IgD-negative memory B cell (primary cell): ENCODE results near the gene SHB. TPM values are rescaled to one million over a fixed set of nuclear protein-coding genes. Genes with fewer than 3 reads are reported as not detected.

Experiments used
- H3K27ac Mint-ChIP-seq, 3 donors: one replicate each; pipeline ENCODE4 v1.8.0; 2020 to 2022; ENCODE audit warnings: mild to moderate bottlenecking in 3 of 3, mixed read lengths in 3 of 3, moderate library complexity in 1 of 3
- H3K27me3 Mint-ChIP-seq: one replicate; pipeline ENCODE4 v1.8.0; 2021; ENCODE audit warnings: mixed read lengths
- H3K36me3 Mint-ChIP-seq: one replicate; pipeline ENCODE4 v1.8.0; 2020; ENCODE audit warnings: mild to moderate bottlenecking, mixed read lengths
- H3K4me1 Mint-ChIP-seq, 3 donors: one replicate each; pipeline ENCODE4 v1.8.0; 2020 to 2022; ENCODE audit warnings: mixed read lengths in 3 of 3, mild to moderate bottlenecking in 1 of 3
- H3K4me3 Mint-ChIP-seq, 4 donors: one replicate each; pipeline ENCODE4 v1.8.0; 2020 to 2022; ENCODE audit warnings: mild to moderate bottlenecking in 4 of 4, mixed read lengths in 4 of 4, moderate library complexity in 3 of 4
- H3K9me3 Mint-ChIP-seq, 3 donors: one replicate each; pipeline ENCODE4 v1.8.0; 2020 to 2021; ENCODE audit warnings: mixed read lengths in 3 of 3, mild to moderate bottlenecking in 1 of 3
- polyA plus RNA-seq: library from polyadenylated mRNA; unstranded; fragments of 300-500 nt; fragmentation: Illumina TruSeq; gene quantifications from one replicate; pipeline ENCODE4 v1.2.3, GENCODE V29; 2021

The SHB gene
- polyA plus RNA-seq, 1 donor from 2014 or later: not detected

- Mint-ChIP-seq H3K4me3 (no peak overlapping the region), H3K9me3 (peaks cover 0 to 3% (median 0%) of the 10 kb centered on the region in 3 donors), H3K27ac (no peak overlapping the region), H3K36me3 (no peaks in the 10 kb centered on the region), H3K4me1 (peaks cover 0 to 6% (median 5%) of the 10 kb centered on the region in 3 donors), H3K27me3 (no peaks in the 10 kb centered on the region)
Measured at GRCh38 chr9:38031594-38031993, 37.4 kb downstream of the SHB start.

- Mint-ChIP-seq H3K27ac (no peak overlapping the region), H3K36me3 (no peaks in the 10 kb centered on the region), H3K27me3 (no peaks in the 10 kb centered on the region), H3K9me3 (peaks cover 0 to 3% (median 0%) of the 10 kb centered on the region in 3 donors), H3K4me1 (peaks cover 0 to 6% (median 5%) of the 10 kb centered on the region in 3 donors), H3K4me3 (no peak overlapping the region)
Measured at GRCh38 chr9:38030658-38031057, 38.4 kb downstream of the SHB start.

GRCh38 chr9:38029915-38030638, 39.0 kb downstream of the SHB start:
- H3K27ac Mint-ChIP-seq: no peak overlapping the region

GRCh38 chr9:38027714-38028113, 41.3 kb downstream of the SHB start:
- Mint-ChIP-seq H3K36me3 (no peaks in the 10 kb centered on the region), H3K27ac (no peak overlapping the region), H3K4me3 (no peak overlapping the region), H3K9me3 (peaks cover 0 to 2% (median 0%) of the 10 kb centered on the region in 3 donors), H3K27me3 (no peaks in the 10 kb centered on the region), H3K4me1 (peaks cover 0 to 6% (median 5%) of the 10 kb centered on the region in 3 donors)

More at GRCh38 chr9:38029915-38030638, 39.0 kb downstream of the SHB start:
- Mint-ChIP-seq H3K27me3 (no peaks in the 10 kb centered on the region), H3K36me3 (no peaks in the 10 kb centered on the region), H3K9me3 (peaks cover 0 to 3% (median 0%) of the 10 kb centered on the region in 3 donors), H3K4me1 (peaks cover 0 to 6% (median 5%) of the 10 kb centered on the region in 3 donors), H3K4me3 (no peak overlapping the region)

- Mint-ChIP-seq H3K36me3 (no peaks in the 10 kb centered on the region), H3K4me1 (peaks cover 0 to 6% (median 5%) of the 10 kb centered on the region in 3 donors), H3K9me3 (no peaks in the 10 kb centered on the region), H3K4me3 (no peak overlapping the region), H3K27me3 (peaks cover 4% of the 10 kb centered on the region), H3K27ac (peak overlapping the region in 1 of 3 donors; percentile 16)
Measured at GRCh38 chr9:38026840-38027527, 42.0 kb downstream of the SHB start.

GRCh38 chr9:38026021-38026809, 42.8 kb downstream of the SHB start:
- Mint-ChIP-seq H3K4me1 (peaks cover 0 to 6% (median 5%) of the 10 kb centered on the region in 3 donors), H3K9me3 (no peaks in the 10 kb centered on the region), H3K4me3 (no peak overlapping the region), H3K27me3 (peaks cover 4% of the 10 kb centered on the region), H3K27ac (peak overlapping the region in 1 of 3 donors; percentile 16), H3K36me3 (no peaks in the 10 kb centered on the region)

GRCh38 chr9:38025166-38025565, 43.9 kb downstream of the SHB start:
- Mint-ChIP-seq H3K9me3 (no peaks in the 10 kb centered on the region), H3K36me3 (no peaks in the 10 kb centered on the region), H3K27ac (no peak overlapping the region), H3K4me1 (peaks cover 0 to 5% (median 4%) of the 10 kb centered on the region in 3 donors), H3K27me3 (peaks cover 6% of the 10 kb centered on the region), H3K4me3 (no peak overlapping the region)

GRCh38 chr9:38024036-38024681, 44.9 kb downstream of the SHB start:
- Mint-ChIP-seq H3K9me3 (no peaks in the 10 kb centered on the region), H3K36me3 (no peaks in the 10 kb centered on the region), H3K4me1 (no peaks in the 10 kb centered on the region), H3K4me3 (no peak overlapping the region), H3K27me3 (peaks cover 6% of the 10 kb centered on the region), H3K27ac (no peak overlapping the region)

GRCh38 chr9:38023661-38024035, 45.4 kb downstream of the SHB start:
- Mint-ChIP-seq H3K4me1 (no peaks in the 10 kb centered on the region), H3K9me3 (no peaks in the 10 kb centered on the region), H3K27ac (no peak overlapping the region), H3K27me3 (peaks cover 6% of the 10 kb centered on the region), H3K36me3 (no peaks in the 10 kb centered on the region), H3K4me3 (no peak overlapping the region)

GRCh38 chr9:38022995-38023394, 46.0 kb downstream of the SHB start:
- H3K27me3 Mint-ChIP-seq: peaks cover 7% of the 10 kb centered on the region
- H3K9me3 Mint-ChIP-seq: no peaks in the 10 kb centered on the region
- H3K36me3 Mint-ChIP-seq: no peaks in the 10 kb centered on the region
- no peak overlapping the region for H3K27ac Mint-ChIP-seq
- no peaks in the 10 kb centered on the region for H3K4me1 Mint-ChIP-seq
- no peak overlapping the region for H3K4me3 Mint-ChIP-seq

- H3K4me1 Mint-ChIP-seq: no peaks in the 10 kb centered on the region
- no peaks in the 10 kb centered on the region for H3K36me3 Mint-ChIP-seq
- H3K27me3 Mint-ChIP-seq: peaks cover 8% of the 10 kb centered on the region
- no peak overlapping the region for H3K4me3 Mint-ChIP-seq
- H3K27ac Mint-ChIP-seq: no peak overlapping the region
- H3K9me3 Mint-ChIP-seq: no peaks in the 10 kb centered on the region
Measured at GRCh38 chr9:38022203-38022895, 46.7 kb downstream of the SHB start.

GRCh38 chr9:38020151-38021076, 48.6 kb downstream of the SHB start:
- Mint-ChIP-seq H3K4me3 (no peak overlapping the region), H3K36me3 (no peaks in the 10 kb centered on the region), H3K27ac (peak overlapping the region in 1 of 3 donors; percentile 31), H3K9me3 (no peaks in the 10 kb centered on the region), H3K4me1 (peaks cover 0 to 1% (median 0%) of the 10 kb centered on the region in 3 donors), H3K27me3 (peaks cover 8% of the 10 kb centered on the region)

- no peak overlapping the region for H3K27ac Mint-ChIP-seq
Measured at GRCh38 chr9:38019731-38020130, 49.3 kb downstream of the SHB start.

More at GRCh38 chr9:38019731-38020130, 49.3 kb downstream of the SHB start:
- Mint-ChIP-seq H3K4me3 (no peak overlapping the region), H3K9me3 (no peaks in the 10 kb centered on the region), H3K36me3 (no peaks in the 10 kb centered on the region), H3K27me3 (peaks cover 8% of the 10 kb centered on the region), H3K4me1 (peaks cover 0 to 1% (median 0%) of the 10 kb centered on the region in 3 donors)
